Activated naive CD8-positive, alpha-beta T cell treated with anti-CD3 and anti-CD28 coated beads, Interleukin-2, amount 50 U/mL, for 16 hours (primary cell): Measurements from ENCODE around the gene ATRNL1.
"Not testable (repeated sequence)": the region's sequence is repeated elsewhere in the genome, so short reads cannot be mapped to it uniquely, and the experiment has no call there.

Experiments used
- DNase-seq: peaks from one replicate; pipeline ENCODE4 v3.0.0-alpha.2; 2020; ENCODE audit warnings: low read depth, low spot score

ATRNL1 gene

DNA sequence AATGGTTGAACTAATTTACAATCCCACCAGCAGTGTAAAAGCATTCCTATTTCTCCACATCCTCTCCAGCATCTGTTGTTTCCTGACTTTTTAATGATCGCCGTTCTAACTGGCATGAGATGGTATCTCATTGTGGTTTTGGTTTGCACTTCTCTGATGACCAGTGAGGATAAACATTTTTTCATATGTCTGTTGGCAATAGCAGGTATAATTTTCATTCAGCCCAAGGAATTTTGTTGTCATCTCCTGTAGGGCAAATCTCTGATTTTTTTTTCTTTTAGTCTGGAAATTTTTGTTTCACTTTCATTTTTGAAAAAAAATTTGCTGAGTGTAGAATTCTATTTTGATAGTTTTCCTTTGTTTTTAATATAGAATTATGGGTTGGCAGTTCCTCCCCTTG is 114.1 kb downstream of the ATRNL1 start:
- not testable (repeated sequence) for DNase-seq

DNA sequence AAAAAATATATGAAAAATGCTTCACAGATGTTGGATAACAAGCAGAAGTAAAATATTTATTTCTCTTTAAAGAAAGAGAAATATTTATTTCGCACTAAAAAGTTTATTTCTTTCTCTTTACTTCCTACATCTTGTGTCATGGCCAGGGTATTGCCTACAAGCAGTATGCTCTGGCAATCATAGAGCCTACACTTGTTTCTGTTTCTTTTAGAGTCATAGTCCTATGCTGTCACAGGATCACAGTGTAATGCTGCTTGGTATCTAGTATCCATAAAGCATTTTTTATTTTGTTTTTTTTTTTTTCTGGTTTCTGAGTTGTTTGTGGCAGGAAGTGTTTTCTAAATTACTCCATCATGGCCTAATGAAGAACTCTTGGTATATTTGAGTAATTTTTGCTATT is 116.0 kb downstream of the ATRNL1 start:
- no peak for DNase-seq

DNA sequence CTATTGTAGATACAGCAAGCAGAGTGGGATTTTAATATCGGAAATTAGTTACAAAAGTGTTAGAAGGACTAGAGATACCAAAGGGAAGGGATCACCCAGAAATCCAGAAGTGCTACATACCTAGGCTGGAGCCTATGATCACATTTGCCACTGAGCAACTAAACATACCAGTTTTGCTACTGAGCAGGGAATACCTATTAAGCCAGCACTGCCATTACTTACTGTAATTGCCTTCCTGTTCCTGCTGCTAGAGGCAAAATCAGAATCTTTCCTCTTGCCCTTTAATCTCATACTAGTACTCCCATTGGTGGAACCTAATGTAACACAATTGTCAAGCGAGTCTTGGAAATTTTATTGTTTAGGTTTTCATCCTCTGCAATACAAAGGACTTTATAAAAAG is 121.7 kb downstream of the ATRNL1 start:
- no peak for DNase-seq

DNA sequence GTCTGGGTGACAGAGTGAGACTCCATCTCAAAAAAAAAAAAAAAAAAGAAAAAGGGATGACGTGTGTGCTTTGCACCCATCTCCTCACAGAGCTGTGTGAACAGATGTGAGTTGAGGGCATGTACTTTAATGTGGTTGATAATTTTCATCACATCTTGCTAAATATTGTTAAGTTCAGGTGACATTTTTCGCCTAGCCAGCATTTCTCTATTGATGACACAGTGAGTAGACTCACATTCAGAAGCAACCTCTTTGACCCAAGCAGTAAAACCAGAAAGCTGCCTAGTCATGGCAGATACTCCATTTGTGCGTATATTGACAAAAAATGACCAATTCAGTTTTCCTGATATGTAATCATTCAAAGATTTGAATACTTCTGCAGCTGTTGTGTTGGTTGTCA is 126.0 kb downstream of the ATRNL1 start:
- no peak for DNase-seq

DNA sequence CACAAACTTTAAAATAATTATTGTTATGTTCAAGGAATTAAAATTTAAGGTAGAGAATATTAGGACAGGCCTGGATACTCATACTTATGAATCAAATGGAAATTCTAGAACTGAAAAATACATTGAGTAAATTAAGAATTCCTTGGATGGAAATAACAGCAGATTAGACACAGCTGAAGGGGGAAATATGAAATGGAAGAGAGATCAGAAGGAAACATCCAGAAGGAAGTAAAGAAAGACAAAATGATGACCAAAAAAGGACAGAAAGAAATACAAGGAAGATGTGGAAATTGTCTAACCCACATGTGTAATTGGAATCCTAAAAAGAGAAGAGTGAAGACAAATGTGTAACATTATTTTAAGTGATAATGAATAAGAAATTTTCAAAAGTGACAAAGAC is 128.9 kb downstream of the ATRNL1 start:
- DNase-seq, result no peak

DNA sequence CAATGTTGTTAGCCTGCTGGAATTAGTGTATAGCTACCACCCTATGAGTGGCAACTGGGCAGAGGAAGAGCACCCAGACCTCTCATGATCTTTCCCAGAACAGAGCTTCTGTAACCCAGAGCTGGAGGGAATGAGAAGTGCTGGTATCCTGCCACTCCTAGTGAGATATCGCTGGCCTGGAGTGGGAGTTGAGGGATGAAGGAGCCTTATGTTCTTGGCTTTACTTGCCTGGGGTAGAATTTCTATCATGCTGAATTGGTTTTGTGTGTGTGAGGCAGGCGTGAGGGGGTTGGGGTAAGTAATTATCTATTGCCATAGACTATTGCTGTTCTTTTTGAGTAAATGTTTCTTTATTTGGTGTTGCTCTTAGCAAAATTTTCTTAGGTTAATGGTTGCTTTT is 146.6 kb downstream of the ATRNL1 start:
- no peak for DNase-seq

DNA sequence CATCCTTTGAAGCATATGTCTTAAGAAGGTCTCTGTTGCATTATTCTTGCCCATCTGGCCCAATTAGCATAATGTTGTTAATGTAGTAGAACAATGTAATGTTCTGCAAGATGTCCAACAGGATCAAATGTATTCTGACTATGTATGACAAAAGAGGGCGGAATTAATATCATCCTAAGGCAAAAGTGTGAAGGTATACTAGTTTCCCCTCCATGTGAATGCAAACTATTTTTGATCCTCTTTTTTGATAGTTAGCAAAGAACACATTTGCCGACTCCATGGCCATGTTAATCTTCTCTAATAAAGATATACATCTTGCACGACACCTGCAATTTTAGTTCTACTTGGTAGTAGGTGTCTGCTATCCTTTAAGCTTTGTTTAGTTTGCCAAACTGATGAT is 157.6 kb downstream of the ATRNL1 start:
- no peak for DNase-seq

DNA sequence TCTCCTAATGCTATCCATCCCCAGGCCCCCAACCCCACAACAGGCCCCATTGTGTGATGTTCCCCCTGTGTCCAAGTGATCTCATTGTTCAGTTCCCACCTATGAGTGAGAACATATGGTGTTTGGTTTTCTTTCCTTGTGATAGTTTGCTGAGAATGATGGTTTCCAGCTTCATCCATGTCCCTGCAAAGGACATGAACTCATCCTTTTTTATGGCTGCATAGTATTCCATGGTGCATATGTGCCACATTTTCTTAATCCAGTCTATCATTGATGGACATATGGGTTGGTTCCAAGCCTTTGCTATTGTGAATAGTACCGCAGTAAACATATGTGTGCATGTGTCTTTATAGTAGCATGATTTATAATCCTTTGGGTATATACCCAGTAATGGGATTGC is 160.6 kb downstream of the ATRNL1 start:
- not testable (repeated sequence) for DNase-seq

DNA sequence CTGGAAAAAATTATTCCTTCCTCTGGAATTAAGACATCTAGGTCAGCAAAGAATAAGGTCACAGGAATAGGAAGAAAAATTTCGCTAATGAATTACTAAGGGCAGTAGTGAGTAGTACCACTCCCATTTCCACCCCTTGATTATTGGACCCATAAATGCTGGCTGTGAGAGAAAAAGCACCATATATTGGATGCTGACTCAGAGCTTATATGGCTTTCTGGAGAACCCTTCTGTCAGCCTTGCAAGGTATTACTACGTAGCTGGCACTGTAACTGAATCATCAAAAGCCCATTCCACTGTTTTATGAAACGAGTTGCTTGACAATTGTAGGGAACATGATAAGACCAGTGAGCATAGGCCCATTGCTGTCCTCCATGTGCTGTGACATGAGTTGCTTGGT is 179.3 kb downstream of the ATRNL1 start:
- no peak for DNase-seq

DNA sequence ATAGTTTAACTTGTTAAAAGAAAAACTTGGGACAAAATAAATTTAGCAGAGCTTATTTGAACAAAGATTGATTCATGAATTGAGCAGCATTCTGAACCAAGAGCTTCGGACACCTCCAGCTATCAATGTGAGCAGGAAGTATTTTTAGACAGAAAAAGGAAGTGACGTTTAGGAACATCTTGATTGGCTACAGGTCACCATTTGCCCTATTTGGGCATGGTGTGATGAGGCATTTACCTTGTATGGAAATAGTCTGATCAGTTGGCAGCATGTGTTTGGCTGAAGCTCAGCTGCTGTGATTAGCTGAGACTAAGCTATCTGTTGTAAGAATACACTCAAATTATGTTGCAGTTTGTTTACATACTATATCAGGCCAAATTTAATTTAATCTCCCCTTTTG is 185.1 kb downstream of the ATRNL1 start:
- no peak for DNase-seq

DNA sequence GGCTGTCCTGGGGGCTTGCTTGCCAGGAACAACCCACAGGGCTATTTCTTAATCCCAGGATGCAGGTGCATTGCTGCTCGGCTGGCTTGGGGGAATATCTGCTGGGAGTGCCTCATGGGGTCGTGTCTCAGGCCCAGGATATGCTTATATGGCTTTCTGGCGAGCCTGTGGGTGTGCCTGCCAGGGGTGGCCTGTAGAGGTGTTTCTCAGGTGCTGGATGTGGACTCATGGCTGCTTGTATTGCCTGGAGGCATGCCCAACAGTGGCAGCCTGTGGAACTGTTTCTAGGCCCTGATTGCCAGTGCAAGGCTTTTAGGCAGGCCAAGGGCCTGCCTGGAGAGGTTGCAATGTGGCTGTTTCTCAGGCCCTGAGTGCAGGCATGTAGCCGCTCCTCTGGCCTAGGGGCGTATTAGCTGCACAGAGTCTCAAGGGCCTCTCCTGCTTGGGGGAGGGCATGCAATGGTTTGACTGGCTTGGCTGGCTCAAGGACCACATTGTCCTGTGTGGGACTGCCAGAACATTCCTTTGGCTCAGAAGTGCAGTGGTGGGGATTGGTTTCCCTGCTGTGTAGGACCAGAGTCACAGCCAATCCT is 202.1 kb downstream of the ATRNL1 start:
- no peak for DNase-seq

DNA sequence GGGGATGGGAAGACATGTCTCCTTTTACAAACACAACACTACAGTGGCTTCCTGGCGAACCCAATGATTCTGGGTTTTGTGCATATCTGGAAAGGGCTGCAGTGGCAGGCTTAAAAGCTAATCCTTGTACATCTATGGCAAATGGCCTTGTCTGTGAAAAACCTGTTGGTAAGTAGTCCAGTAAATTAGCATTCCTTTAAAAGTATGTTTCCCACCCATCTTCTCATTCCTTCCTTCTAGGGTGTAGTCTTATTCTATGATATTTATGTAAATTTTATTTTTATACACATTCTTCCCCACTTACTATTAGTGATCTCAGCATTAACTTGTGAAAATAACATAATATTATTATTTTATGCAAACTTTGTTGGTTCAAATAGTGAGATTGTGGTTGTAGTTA is 206.9 kb downstream of the ATRNL1 start:
- DNase-seq, result no peak

DNA sequence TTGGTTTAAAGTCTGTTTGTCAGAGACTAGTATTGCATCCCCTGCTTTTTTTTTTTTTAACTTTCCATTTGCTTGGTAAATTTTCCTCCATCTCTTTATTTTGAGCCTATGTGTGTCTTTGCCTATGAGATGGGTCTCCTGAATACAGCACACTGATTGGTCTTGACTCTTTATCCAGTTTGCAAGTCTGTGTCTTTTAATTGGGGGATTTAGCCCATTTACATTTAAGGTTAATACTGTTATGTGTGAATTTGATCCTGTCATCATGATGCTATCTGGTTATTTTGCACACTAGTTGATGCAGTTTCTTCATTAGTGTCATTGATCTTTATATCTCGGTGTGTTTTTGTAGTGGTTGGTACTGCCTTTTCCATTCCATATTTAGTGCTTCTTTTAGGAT is 226.5 kb downstream of the ATRNL1 start:
- not testable (repeated sequence) for DNase-seq

DNA sequence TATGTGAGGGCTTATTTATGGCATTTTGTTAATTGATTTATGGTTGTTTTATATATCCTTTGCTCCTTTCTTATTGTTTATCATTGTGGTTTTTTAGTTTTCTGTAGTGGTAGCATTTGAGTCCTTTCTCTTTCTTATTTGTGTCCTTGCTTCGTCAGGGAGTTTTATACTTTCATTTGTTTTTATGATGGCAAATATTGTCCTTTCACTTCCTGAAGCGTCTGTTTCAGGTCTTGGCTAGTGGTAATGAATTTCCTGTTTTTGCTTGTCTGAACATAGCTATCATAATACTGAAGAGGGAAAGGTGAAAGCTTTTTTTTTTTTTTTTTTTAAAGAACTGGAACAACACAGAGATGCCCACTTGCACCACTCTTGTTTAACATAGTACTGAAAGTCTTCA is 228.2 kb downstream of the ATRNL1 start:
- no peak for DNase-seq

DNA sequence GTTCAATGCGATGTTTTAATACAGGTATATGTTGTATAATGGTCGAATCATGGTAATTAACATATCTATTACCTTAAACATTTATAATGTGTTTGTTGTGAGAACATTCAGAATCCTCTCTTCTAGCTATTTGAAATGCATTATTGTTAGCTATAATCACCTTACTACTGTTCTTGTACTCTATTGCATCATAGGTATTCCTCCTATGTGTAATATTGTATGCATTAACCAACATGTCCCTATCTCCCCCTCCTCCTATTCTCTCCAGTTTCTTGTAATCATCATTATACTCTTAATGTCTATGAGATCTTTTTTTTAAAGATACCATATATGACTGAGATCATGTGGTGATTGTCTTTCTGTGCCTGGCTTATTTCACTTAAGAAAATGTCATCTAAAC is 235.2 kb downstream of the ATRNL1 start:
- DNase-seq, result no peak

DNA sequence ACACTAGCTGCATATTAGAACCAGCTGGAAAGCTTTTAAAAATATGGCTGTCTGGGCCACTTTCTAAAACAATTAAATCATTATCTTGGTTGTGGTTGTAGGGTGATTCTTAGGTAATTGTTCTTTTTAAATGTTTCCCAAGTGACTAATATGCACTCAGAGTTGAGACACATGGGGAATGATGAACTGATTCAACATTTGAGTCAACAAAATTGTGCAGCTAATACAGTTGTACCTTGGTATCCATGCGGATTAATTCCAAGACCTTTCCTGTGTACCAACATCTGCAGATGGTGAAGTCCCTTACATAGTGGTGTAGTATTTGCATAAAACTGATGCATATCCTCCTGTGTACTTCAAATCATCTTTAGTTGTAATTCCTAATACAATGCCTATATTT is 242.2 kb downstream of the ATRNL1 start:
- DNase-seq, result no peak

DNA sequence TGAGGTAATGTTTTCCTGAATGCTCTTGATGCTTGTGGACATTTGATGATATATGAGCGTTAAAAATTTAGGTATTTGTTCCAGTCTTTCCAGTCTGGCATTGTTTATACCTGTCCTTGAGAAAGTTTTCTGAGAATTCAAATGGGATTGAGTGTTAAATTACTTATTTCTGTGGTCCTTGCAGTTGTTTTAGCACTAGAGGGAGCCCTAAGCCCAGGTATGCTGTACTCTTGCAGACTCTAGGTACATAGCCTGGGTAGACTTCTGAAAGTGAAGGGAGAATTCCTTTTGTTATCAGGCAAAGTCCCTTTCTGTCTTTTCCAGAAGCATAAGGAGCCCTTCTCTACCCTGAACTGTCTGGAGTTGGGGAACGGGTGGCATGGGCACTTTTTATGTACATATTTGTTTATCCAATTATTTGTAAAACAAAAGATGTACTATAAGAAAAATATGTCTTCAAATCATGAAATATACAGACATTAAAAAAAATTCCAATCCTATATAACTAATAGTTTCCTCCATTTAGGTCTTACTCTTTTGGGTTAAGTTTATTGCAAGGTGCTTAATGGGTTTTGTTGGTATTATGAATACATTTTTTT is 262.1 kb downstream of the ATRNL1 start:
- no peak for DNase-seq

DNA sequence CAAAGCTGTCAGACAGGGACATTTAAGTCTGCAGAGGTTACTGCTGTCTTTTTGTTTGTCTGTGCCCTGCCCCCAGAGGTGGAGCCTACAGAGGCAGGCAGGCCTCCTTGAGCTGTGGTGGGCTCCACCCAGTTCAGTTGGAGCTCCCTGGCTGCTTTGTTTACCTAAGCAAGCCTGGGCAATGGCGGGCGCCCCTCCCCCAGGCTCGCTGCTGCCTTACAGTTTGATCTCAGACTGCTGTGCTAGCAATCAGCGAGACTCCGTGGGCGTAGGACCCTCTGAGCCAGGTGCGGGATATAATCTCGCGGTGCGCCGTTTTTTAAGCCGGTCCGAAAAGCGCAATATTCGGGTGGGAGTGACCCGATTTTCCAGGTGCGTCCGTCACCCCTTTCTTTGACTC is 274.8 kb downstream of the ATRNL1 start:
- DNase-seq, result not testable (repeated sequence)

DNA sequence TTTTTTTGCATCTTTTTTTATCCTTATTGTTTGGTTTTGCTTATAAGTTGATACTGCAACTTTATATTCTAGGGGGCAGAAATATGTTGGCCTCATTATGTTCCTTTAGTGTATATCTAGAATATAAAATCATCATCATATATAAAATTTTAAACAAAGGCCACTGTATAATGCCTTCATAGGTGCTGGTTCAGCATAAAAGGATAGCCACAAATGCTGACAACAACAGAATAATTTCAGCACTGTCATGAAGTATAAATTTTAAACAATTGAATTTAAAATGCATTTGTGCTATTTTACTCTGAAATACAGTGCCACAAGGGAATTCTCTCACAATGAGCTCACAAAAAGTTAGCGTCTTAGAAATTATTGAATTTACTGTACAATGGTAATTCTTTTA is 285.9 kb downstream of the ATRNL1 start:
- DNase-seq, result no peak

DNA sequence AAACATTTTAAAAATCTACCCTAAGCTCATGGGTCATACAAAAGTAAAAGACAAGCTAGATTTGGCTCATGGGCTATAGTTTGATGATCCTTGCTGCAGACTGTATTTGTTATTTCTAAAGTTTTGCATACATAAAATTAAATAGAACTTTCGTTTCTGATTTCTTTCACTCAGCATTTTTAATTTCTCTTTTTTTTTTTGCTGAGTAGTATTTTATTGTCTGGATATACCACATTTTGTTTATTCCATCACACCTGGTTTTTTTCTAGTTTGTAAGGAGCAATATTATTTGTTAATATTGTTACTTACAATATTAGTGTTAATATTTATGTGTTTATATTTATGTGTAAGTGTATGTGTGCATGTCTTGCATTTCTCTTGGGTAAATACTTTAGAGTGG is 291.5 kb downstream of the ATRNL1 start:
- no peak for DNase-seq

DNA sequence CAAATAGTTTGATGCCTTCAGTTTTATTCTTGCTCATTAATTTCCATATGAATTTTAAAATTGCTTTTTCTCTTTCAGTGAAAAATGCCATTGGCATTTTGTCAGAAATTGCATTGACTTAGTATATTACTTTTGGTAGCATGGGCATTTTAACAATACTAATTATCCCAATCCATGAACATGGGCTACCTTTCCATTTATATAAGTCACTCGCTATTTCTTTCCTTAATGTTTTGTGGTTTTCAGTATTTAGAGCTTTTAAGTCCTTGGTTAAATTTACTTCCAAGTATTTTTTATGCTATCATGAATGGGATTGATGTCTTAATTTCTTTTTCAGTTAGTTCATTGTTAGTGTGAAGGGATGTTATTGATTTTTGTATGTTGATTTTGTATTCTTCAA is 297.4 kb downstream of the ATRNL1 start:
- no peak for DNase-seq

DNA sequence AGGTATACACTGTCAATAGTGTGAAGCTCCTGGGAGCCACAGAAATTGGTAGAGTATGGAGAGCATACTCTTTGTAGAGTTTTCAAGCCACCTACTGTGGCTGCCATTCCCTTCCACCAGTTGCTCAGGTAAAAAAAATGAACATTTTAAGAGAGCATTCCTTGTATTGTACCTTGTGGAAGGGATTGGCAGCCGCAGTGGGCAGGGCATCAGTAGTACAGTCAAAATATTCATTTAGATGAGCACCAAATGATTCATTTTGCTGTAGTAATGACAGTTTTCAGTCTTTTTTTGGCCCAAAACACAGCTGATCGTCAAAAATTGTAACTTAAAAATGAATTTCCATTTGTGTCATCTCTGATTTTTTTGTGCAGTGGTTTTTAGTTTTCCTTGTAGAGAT is 304.9 kb downstream of the ATRNL1 start:
- DNase-seq, result no peak

DNA sequence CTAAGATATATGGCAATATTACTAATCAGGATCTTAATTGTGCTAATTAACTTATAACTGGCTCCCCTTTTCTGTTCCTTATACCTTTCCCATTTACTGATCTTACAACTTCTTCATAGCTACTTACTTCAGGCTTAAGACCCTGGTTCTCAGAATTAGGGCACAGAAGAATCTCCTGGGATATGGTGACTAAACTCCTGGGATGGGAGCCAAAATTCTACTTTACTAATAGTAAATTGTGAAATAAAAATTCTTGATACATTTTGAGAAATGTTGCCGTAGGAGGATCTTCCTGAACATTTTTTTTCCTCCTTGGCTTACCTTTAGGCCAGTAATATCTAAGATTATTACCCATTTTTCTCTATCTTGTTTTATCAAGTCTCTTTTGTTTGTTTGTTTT is 309.5 kb downstream of the ATRNL1 start:
- no peak for DNase-seq

DNA sequence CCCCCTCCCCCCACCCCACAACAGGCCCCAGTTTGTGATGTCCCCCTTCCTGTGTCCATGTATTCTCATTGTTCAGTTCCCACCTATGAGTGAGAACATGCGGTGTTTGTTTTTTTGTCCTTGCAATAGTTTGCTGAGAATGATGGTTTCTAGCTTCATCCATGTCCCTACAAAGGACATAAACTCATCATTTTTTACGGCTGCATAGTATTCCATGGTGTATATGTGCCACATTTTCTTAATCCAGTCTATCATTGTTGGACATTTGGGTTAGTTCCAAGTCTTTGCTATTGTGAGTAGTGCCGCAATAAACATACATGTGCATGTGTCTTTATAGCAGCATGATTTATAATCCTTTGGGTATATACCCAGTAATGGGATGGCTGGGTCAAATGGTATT is 312.7 kb downstream of the ATRNL1 start:
- DNase-seq, result not testable (repeated sequence)
